Measurements from ENCODE around the gene LRRC37A2. TPM values are rescaled to one million over a fixed set of nuclear protein-coding genes. Genes with fewer than 3 reads are reported as not detected.
"Not testable (repeated sequence)": the region's sequence is repeated elsewhere in the genome, so short reads cannot be mapped to it uniquely, and the experiment has no call there.

Gene LRRC37A2
- polyA plus RNA-seq, 1 donor from 2014 or later, result 21.4 TPM

- H4K20me1 ChIP-seq (ENCODE audit: insufficient read depth); H3K27ac ChIP-seq (ENCODE audit: low read length); H2AFZ ChIP-seq (ENCODE audit: low read depth, low read length); H3K9ac ChIP-seq (ENCODE audit: low read length); H3K4me2 ChIP-seq (ENCODE audit: low read length); H3K9me2 ChIP-seq (ENCODE audit: insufficient read depth, low read length); H3K79me2 ChIP-seq (replicated peaks; ENCODE audit: insufficient read depth, low read length); H3K9me3 ChIP-seq (ENCODE audit: low read length); H3F3A ChIP-seq (ENCODE audit: insufficient read depth, low read length, poor library complexity, severe bottlenecking); H3K27me3 ChIP-seq (ENCODE audit: insufficient read depth, low read depth, low read length); H3K36me3 ChIP-seq (ENCODE audit: insufficient read depth, low read length): not testable (repeated sequence)
- peak within 1 kb of the TSS; percentile 41 for H3K4me3 ChIP-seq (ENCODE audit: low read length)
Measured at GRCh38 chr17:46579083-46580075, 67.1 kb downstream of the LRRC37A2 start, which contains the start of gene ARL17A. Gene ARL17A (minus strand): TSS chr17:46579691. CDS start chr17:46576322, 3,369 bp downstream.

GRCh38 chr17:46580082-46580481 lies 67.8 kb downstream of the LRRC37A2 start:
- H3K36me3 ChIP-seq (ENCODE audit: insufficient read depth, low read length); H3K9me2 ChIP-seq (ENCODE audit: insufficient read depth, low read length); H3K79me2 ChIP-seq (replicated peaks; ENCODE audit: insufficient read depth, low read length); H2AFZ ChIP-seq (ENCODE audit: low read depth, low read length); H3F3A ChIP-seq (ENCODE audit: insufficient read depth, low read length, poor library complexity, severe bottlenecking); H3K4me2 ChIP-seq (ENCODE audit: low read length); H4K20me1 ChIP-seq (ENCODE audit: insufficient read depth); H3K9me3 ChIP-seq (ENCODE audit: low read length); H3K27me3 ChIP-seq (ENCODE audit: insufficient read depth, low read depth, low read length); H3K9ac ChIP-seq (ENCODE audit: low read length); H3K27ac ChIP-seq (ENCODE audit: low read length): not testable (repeated sequence)
- peak overlapping the region; percentile 41 for H3K4me3 ChIP-seq (ENCODE audit: low read length)

DNA sequence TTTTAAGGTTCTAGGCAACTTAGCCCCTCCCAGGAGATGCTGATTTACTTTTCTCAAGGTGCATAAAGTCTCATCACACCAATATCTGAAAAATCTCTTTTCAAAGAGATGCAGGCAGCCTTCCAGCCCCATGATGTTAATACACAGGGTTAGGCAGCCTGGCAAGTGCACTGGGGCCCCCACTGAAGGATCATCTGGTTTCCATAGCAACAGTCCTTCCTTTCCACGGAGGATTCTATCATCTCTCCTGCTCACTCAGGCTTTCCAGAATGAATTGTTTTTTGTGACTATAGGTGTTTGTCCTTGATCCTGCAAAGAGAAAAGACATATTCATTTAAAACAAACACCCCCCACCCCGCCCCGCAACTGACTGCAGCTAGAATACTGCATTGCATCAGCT lies 73.2 kb downstream of the LRRC37A2 start:
- H3K79me2 ChIP-seq (replicated peaks; ENCODE audit: insufficient read depth, low read length); H4K20me1 ChIP-seq (ENCODE audit: insufficient read depth); H3K9me2 ChIP-seq (ENCODE audit: insufficient read depth, low read length); H3K9me3 ChIP-seq (ENCODE audit: low read length); H3F3A ChIP-seq (ENCODE audit: insufficient read depth, low read length, poor library complexity, severe bottlenecking); H3K36me3 ChIP-seq (ENCODE audit: insufficient read depth, low read length); H3K4me2 ChIP-seq (ENCODE audit: low read length); H3K9ac ChIP-seq (ENCODE audit: low read length); H2AFZ ChIP-seq (ENCODE audit: low read depth, low read length); H3K27ac ChIP-seq (ENCODE audit: low read length); H3K27me3 ChIP-seq (ENCODE audit: insufficient read depth, low read depth, low read length); H3K4me3 ChIP-seq (ENCODE audit: low read length): not testable (repeated sequence)

GRCh38 chr17:46590157-46591146 lies 78.2 kb downstream of the LRRC37A2 start, which contains the start of gene NSF:
Gene NSF (plus strand): TSS chr17:46590669. CDS start chr17:46590776, 107 bp downstream.
- not testable (repeated sequence) for H3F3A ChIP-seq (ENCODE audit: insufficient read depth, low read length, poor library complexity, severe bottlenecking); H3K27me3 ChIP-seq (ENCODE audit: insufficient read depth, low read depth, low read length); H3K4me2 ChIP-seq (ENCODE audit: low read length); H3K9me3 ChIP-seq (ENCODE audit: low read length); H3K4me3 ChIP-seq (ENCODE audit: low read length); H3K27ac ChIP-seq (ENCODE audit: low read length); H3K9ac ChIP-seq (ENCODE audit: low read length); H4K20me1 ChIP-seq (ENCODE audit: insufficient read depth); H3K79me2 ChIP-seq (replicated peaks; ENCODE audit: insufficient read depth, low read length); H2AFZ ChIP-seq (ENCODE audit: low read depth, low read length); H3K36me3 ChIP-seq (ENCODE audit: insufficient read depth, low read length); H3K9me2 ChIP-seq (ENCODE audit: insufficient read depth, low read length)

GRCh38 chr17:46591332-46591731 lies 79.1 kb downstream of the LRRC37A2 start:
- not testable (repeated sequence) for H3K27me3 ChIP-seq (ENCODE audit: insufficient read depth, low read depth, low read length); H3F3A ChIP-seq (ENCODE audit: insufficient read depth, low read length, poor library complexity, severe bottlenecking); H3K79me2 ChIP-seq (replicated peaks; ENCODE audit: insufficient read depth, low read length); H3K36me3 ChIP-seq (ENCODE audit: insufficient read depth, low read length); H4K20me1 ChIP-seq (ENCODE audit: insufficient read depth); H3K9ac ChIP-seq (ENCODE audit: low read length); H3K9me2 ChIP-seq (ENCODE audit: insufficient read depth, low read length); H3K27ac ChIP-seq (ENCODE audit: low read length); H2AFZ ChIP-seq (ENCODE audit: low read depth, low read length); H3K4me3 ChIP-seq (ENCODE audit: low read length); H3K9me3 ChIP-seq (ENCODE audit: low read length); H3K4me2 ChIP-seq (ENCODE audit: low read length)

GRCh38 chr17:46598344-46598931 lies 86.2 kb downstream of the LRRC37A2 start:
- H4K20me1 ChIP-seq (ENCODE audit: insufficient read depth); H3K4me3 ChIP-seq (ENCODE audit: low read length); H3F3A ChIP-seq (ENCODE audit: insufficient read depth, low read length, poor library complexity, severe bottlenecking); H3K27ac ChIP-seq (ENCODE audit: low read length); H3K9ac ChIP-seq (ENCODE audit: low read length); H3K36me3 ChIP-seq (ENCODE audit: insufficient read depth, low read length); H2AFZ ChIP-seq (ENCODE audit: low read depth, low read length); H3K27me3 ChIP-seq (ENCODE audit: insufficient read depth, low read depth, low read length); H3K9me2 ChIP-seq (ENCODE audit: insufficient read depth, low read length); H3K79me2 ChIP-seq (replicated peaks; ENCODE audit: insufficient read depth, low read length); H3K4me2 ChIP-seq (ENCODE audit: low read length); H3K9me3 ChIP-seq (ENCODE audit: low read length): not testable (repeated sequence)

DNA sequence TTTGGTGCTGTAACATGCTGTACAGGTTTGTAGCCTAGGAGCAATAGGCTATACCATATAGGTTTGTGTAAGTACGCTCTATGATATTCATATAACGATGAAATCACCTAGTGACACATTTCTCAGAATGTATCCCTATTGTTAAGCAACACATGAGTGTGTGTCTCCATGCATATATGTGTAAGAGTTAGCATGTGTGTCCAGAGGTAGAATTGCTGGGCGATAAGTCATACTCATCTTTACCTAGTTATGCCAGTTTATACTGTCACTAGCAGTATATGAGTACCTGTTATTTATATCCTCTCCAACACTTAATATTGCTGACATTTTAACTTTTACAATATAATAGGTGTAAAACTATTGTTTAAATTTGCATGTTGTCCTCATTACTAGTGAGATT lies 88.5 kb downstream of the LRRC37A2 start:
- not testable (repeated sequence) for H3K27ac ChIP-seq (ENCODE audit: low read length); H3K4me3 ChIP-seq (ENCODE audit: low read length); H2AFZ ChIP-seq (ENCODE audit: low read depth, low read length); H3F3A ChIP-seq (ENCODE audit: insufficient read depth, low read length, poor library complexity, severe bottlenecking); H4K20me1 ChIP-seq (ENCODE audit: insufficient read depth); H3K4me2 ChIP-seq (ENCODE audit: low read length); H3K27me3 ChIP-seq (ENCODE audit: insufficient read depth, low read depth, low read length); H3K79me2 ChIP-seq (replicated peaks; ENCODE audit: insufficient read depth, low read length); H3K9ac ChIP-seq (ENCODE audit: low read length); H3K9me3 ChIP-seq (ENCODE audit: low read length); H3K9me2 ChIP-seq (ENCODE audit: insufficient read depth, low read length); H3K36me3 ChIP-seq (ENCODE audit: insufficient read depth, low read length)

All from neural cell (in vitro differentiated cells).